ENCODE data around the gene GKN1.

GKN1 gene

GRCh38 chr2:69017835-69018234 lies 43.4 kb downstream of the GKN1 start:
- H3K27ac ChIP-seq (ENCODE audit: low read depth, low read length, severe bottlenecking), result no peak overlapping the region
- 100% methylated on average over 1 of the region's 3 CpGs for WGBS, 2 experiments (ENCODE audit: insufficient coverage in 2 of 2)
- H3K4me1 ChIP-seq (ENCODE audit: control insufficient read depth, insufficient read depth, low read length, poor library complexity, severe bottlenecking), result peaks cover 8% of the 10 kb centered on the region
- H3K9me3 ChIP-seq (ENCODE audit: control insufficient read depth, low read length), result no peaks in the 10 kb centered on the region
- peaks cover 23% of the 10 kb centered on the region for H3K36me3 ChIP-seq (ENCODE audit: control insufficient read depth, insufficient read depth, low read length)
- H3K4me3 ChIP-seq (ENCODE audit: extremely low read depth, insufficient read depth, low read length, poor library complexity, severe bottlenecking), result no peak overlapping the region

- Histone ChIP-seq H3K27ac (ENCODE audit: low read depth, low read length, severe bottlenecking) (no peak overlapping the region), H3K4me1 (ENCODE audit: control insufficient read depth, insufficient read depth, low read length, poor library complexity, severe bottlenecking) (peaks cover 8% of the 10 kb centered on the region)
- 83 to 91% methylated on average over 4 of the region's 4 CpGs for WGBS, 2 experiments (ENCODE audit: insufficient coverage in 2 of 2)
These were observed 44.3 kb downstream of the GKN1 start for GRCh38 chr2:69018678-69019095.

GRCh38 chr2:69020496-69021426 lies 46.3 kb downstream of the GKN1 start:
- Histone ChIP-seq H3K36me3 (ENCODE audit: control insufficient read depth, insufficient read depth, low read length) (peaks cover 23% of the 10 kb centered on the region), H3K4me1 (ENCODE audit: control insufficient read depth, insufficient read depth, low read length, poor library complexity, severe bottlenecking) (peaks cover 8% of the 10 kb centered on the region), H3K27ac (ENCODE audit: low read depth, low read length, severe bottlenecking) (no peak overlapping the region), H3K4me3 (ENCODE audit: extremely low read depth, insufficient read depth, low read length, poor library complexity, severe bottlenecking) (no peak overlapping the region), H3K9me3 (ENCODE audit: control insufficient read depth, low read length) (no peaks in the 10 kb centered on the region)
- 93 to 97% methylated on average over 2 to 5 of the region's 8 CpGs for WGBS, 2 experiments (ENCODE audit: insufficient coverage in 2 of 2)

More at GRCh38 chr2:69018678-69019095, 44.3 kb downstream of the GKN1 start:
- Histone ChIP-seq H3K4me3 (ENCODE audit: extremely low read depth, insufficient read depth, low read length, poor library complexity, severe bottlenecking) (no peak overlapping the region), H3K36me3 (ENCODE audit: control insufficient read depth, insufficient read depth, low read length) (peaks cover 23% of the 10 kb centered on the region), H3K9me3 (ENCODE audit: control insufficient read depth, low read length) (no peaks in the 10 kb centered on the region)

GRCh38 chr2:69021727-69022126 lies 47.3 kb downstream of the GKN1 start:
- 100% methylated on average over 1 to 2 of the region's 4 CpGs for WGBS, 2 experiments (ENCODE audit: insufficient coverage in 2 of 2)
- Histone ChIP-seq H3K9me3 (ENCODE audit: control insufficient read depth, low read length) (no peaks in the 10 kb centered on the region), H3K36me3 (ENCODE audit: control insufficient read depth, insufficient read depth, low read length) (peaks cover 27% of the 10 kb centered on the region), H3K4me1 (ENCODE audit: control insufficient read depth, insufficient read depth, low read length, poor library complexity, severe bottlenecking) (peaks cover 8% of the 10 kb centered on the region), H3K27ac (ENCODE audit: low read depth, low read length, severe bottlenecking) (no peak overlapping the region), H3K4me3 (ENCODE audit: extremely low read depth, insufficient read depth, low read length, poor library complexity, severe bottlenecking) (no peak overlapping the region)

- Histone ChIP-seq H3K36me3 (ENCODE audit: control insufficient read depth, insufficient read depth, low read length) (peaks cover 24% of the 10 kb centered on the region), H3K4me3 (ENCODE audit: extremely low read depth, insufficient read depth, low read length, poor library complexity, severe bottlenecking) (no peak overlapping the region), H3K27ac (ENCODE audit: low read depth, low read length, severe bottlenecking) (no peak overlapping the region), H3K4me1 (ENCODE audit: control insufficient read depth, insufficient read depth, low read length, poor library complexity, severe bottlenecking) (peaks cover 5% of the 10 kb centered on the region), H3K9me3 (ENCODE audit: control insufficient read depth, low read length) (no peaks in the 10 kb centered on the region)
- WGBS, 2 experiments (ENCODE audit: insufficient coverage in 2 of 2), result 100% methylated on average over 1 of the region's 1 CpG
These were observed 48.1 kb downstream of the GKN1 start for GRCh38 chr2:69022548-69022947.

GRCh38 chr2:69023236-69023635 lies 48.8 kb downstream of the GKN1 start:
- Histone ChIP-seq H3K4me1 (ENCODE audit: control insufficient read depth, insufficient read depth, low read length, poor library complexity, severe bottlenecking) (peaks cover under 1% of the 10 kb centered on the region), H3K27ac (ENCODE audit: low read depth, low read length, severe bottlenecking) (no peak overlapping the region), H3K36me3 (ENCODE audit: control insufficient read depth, insufficient read depth, low read length) (peaks cover 17% of the 10 kb centered on the region), H3K9me3 (ENCODE audit: control insufficient read depth, low read length) (no peaks in the 10 kb centered on the region), H3K4me3 (ENCODE audit: extremely low read depth, insufficient read depth, low read length, poor library complexity, severe bottlenecking) (no peak overlapping the region)
- 94 to 95% methylated on average over 2 of the region's 2 CpGs for WGBS, 2 experiments (ENCODE audit: insufficient coverage in 2 of 2)

GRCh38 chr2:69026026-69026425 lies 51.6 kb downstream of the GKN1 start:
- WGBS, 2 experiments (ENCODE audit: insufficient coverage in 2 of 2), result 69 to 94% methylated on average over 2 to 3 of the region's 4 CpGs
- H3K4me3 ChIP-seq (ENCODE audit: extremely low read depth, insufficient read depth, low read length, poor library complexity, severe bottlenecking), result no peak overlapping the region
- H3K9me3 ChIP-seq (ENCODE audit: control insufficient read depth, low read length), result no peaks in the 10 kb centered on the region
- peaks cover 13% of the 10 kb centered on the region for H3K36me3 ChIP-seq (ENCODE audit: control insufficient read depth, insufficient read depth, low read length)
- no peak overlapping the region for H3K27ac ChIP-seq (ENCODE audit: low read depth, low read length, severe bottlenecking)
- H3K4me1 ChIP-seq (ENCODE audit: control insufficient read depth, insufficient read depth, low read length, poor library complexity, severe bottlenecking), result peaks cover 5% of the 10 kb centered on the region

- peaks cover 7% of the 10 kb centered on the region for H3K36me3 ChIP-seq (ENCODE audit: control insufficient read depth, insufficient read depth, low read length)
- peaks cover 13% of the 10 kb centered on the region for H3K4me1 ChIP-seq (ENCODE audit: control insufficient read depth, insufficient read depth, low read length, poor library complexity, severe bottlenecking)
- no peak overlapping the region for H3K27ac ChIP-seq (ENCODE audit: low read depth, low read length, severe bottlenecking)
- H3K4me3 ChIP-seq (ENCODE audit: extremely low read depth, insufficient read depth, low read length, poor library complexity, severe bottlenecking), result no peak overlapping the region
- no peaks in the 10 kb centered on the region for H3K9me3 ChIP-seq (ENCODE audit: control insufficient read depth, low read length)
- WGBS, 2 experiments (ENCODE audit: insufficient coverage in 2 of 2), result 96 to 98% methylated on average over 12 to 13 of the region's 13 CpGs
These were observed 52.4 kb downstream of the GKN1 start for GRCh38 chr2:69026691-69027459.

Data from mesodermal cell (in vitro differentiated cells).